DOHH2 (cell line): ENCODE measurements around the gene CRYBG3.

ENCODE experiments used
- H3F3A ChIP-seq: fragments of 200-600 bp; sonication (generic), shearing (Covaris generic); 2 replicates; pipeline ENCODE4 v1.6.0; 2016; ENCODE audit warnings: antibody characterized with exemption, mild to moderate bottlenecking; ENCODE audit not compliant: control insufficient read depth, insufficient read depth
- H3K27ac ChIP-seq: fragments of 200-600 bp; sonication (generic); 2 replicates; pipeline ENCODE4 v1.5.1; 2014; ENCODE audit warnings: low read depth, mild to moderate bottlenecking, low read length, moderate library complexity
- H3K27me3 ChIP-seq: fragments of 200-600 bp; sonication (generic); 2 replicates; pipeline ENCODE4 v1.6.1; 2014; ENCODE audit warnings: mild to moderate bottlenecking, low read length, mixed read lengths; ENCODE audit not compliant: control insufficient read depth
- H3K36me3 ChIP-seq: fragments of 200-600 bp; sonication (generic); 2 replicates; pipeline ENCODE4 v1.6.1; 2014; ENCODE audit warnings: mild to moderate bottlenecking, low read length, moderate library complexity, mixed read lengths; ENCODE audit not compliant: control insufficient read depth
- H3K4me1 ChIP-seq: fragments of 200-600 bp; sonication (generic); 2 replicates; pipeline ENCODE4 v1.6.1; 2014; ENCODE audit warnings: mild to moderate bottlenecking, low read length, mixed read lengths; ENCODE audit not compliant: control insufficient read depth
- H3K4me2 ChIP-seq: fragments of 200-600 bp; sonication (generic); 2 replicates; pipeline ENCODE4 v1.6.0; 2014; ENCODE audit warnings: mild to moderate bottlenecking, low read length, moderate library complexity
- H3K4me3 ChIP-seq: fragments of 200-600 bp; sonication (generic); 2 replicates; pipeline ENCODE4 v1.5.1; 2014; ENCODE audit warnings: mild to moderate bottlenecking, low read length, mixed read lengths
- H3K79me2 ChIP-seq: fragments of 200-600 bp; sonication (generic); 2 replicates; pipeline ENCODE4 v1.6.1; 2014; ENCODE audit warnings: mild to moderate bottlenecking, low read length, mixed read lengths; ENCODE audit not compliant: control insufficient read depth
- H3K9me2 ChIP-seq: fragments of 200-600 bp; sonication (generic); replicated peaks from 2 replicates; pipeline ENCODE4 v1.6.1; 2014; ENCODE audit warnings: mild to moderate bottlenecking, low read length, mixed read lengths; ENCODE audit not compliant: control insufficient read depth
- H3K9me3 ChIP-seq: fragments of 200-600 bp; sonication (generic); 2 replicates; pipeline ENCODE4 v1.6.1; 2014; ENCODE audit warnings: antibody characterized with exemption, low read length, mixed read lengths; ENCODE audit not compliant: control insufficient read depth, insufficient read depth
- H4K20me1 ChIP-seq: fragments of 200-600 bp; sonication (generic); 2 replicates; pipeline ENCODE4 v1.6.0; 2014; ENCODE audit warnings: low read depth, mild to moderate bottlenecking, antibody characterized with exemption, low read length, moderate library complexity; ENCODE audit not compliant: control insufficient read depth, insufficient read depth
- EZH2phosphoT487 ChIP-seq: fragments of 200-600 bp; sonication (generic); IDR thresholded peaks from 2 replicates; pipeline ENCODE4 v1.6.1; 2017; ENCODE audit warnings: borderline replicate concordance, mild to moderate bottlenecking, antibody characterized with exemption, low read length, moderate library complexity, mixed read lengths
- TF ChIP-seq, protein P1 (sequence below): fragments of 200-600 bp; sonication (generic); IDR thresholded peaks from one replicate; pipeline ENCODE4 v1.5.1; 2014; ENCODE audit warnings: antibody characterized with exemption, mild to moderate bottlenecking, low read depth, low read length; ENCODE audit not compliant: poor library complexity, severe bottlenecking

CRYBG3 gene

DNA sequence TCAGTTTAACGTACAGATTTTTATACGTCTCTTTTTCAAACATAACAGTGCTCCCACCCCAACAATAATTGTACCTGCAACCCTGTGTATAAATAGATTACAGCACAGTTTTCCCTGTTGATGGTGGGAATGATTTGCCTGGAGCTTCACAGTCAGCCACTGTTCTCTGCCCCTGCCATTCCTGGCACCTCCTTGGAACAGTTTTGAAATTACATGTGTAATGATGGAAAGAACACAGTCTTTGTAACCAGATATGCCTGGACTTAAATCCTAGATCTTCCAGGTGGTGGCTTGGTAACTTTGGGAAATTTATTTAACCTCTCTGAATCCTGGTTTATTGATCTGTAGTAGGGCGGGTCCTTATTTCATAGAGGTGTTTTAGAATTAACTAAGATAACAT, 27.0 kb downstream of the CRYBG3 start:
- Histone ChIP-seq H3K4me1 (no peaks in the 10 kb centered on the region), H3K4me3 (no peak overlapping the region), H4K20me1 (no peaks in the 10 kb centered on the region), H3K27ac (no peak overlapping the region), H3K79me2 (no peaks in the 10 kb centered on the region), H3K27me3 (no peaks in the 10 kb centered on the region), H3K4me2 (no peak overlapping the region), H3K9me3 (no peaks in the 10 kb centered on the region), H3K9me2 (no peaks in the 10 kb centered on the region), H3K36me3 (no peaks in the 10 kb centered on the region), H3F3A (no peaks in the 10 kb centered on the region)
- TF ChIP-seq EZH2phosphoT487 = no peak
- TF ChIP-seq, protein P1, sequence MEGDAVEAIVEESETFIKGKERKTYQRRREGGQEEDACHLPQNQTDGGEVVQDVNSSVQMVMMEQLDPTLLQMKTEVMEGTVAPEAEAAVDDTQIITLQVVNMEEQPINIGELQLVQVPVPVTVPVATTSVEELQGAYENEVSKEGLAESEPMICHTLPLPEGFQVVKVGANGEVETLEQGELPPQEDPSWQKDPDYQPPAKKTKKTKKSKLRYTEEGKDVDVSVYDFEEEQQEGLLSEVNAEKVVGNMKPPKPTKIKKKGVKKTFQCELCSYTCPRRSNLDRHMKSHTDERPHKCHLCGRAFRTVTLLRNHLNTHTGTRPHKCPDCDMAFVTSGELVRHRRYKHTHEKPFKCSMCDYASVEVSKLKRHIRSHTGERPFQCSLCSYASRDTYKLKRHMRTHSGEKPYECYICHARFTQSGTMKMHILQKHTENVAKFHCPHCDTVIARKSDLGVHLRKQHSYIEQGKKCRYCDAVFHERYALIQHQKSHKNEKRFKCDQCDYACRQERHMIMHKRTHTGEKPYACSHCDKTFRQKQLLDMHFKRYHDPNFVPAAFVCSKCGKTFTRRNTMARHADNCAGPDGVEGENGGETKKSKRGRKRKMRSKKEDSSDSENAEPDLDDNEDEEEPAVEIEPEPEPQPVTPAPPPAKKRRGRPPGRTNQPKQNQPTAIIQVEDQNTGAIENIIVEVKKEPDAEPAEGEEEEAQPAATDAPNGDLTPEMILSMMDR = no peak

DNA sequence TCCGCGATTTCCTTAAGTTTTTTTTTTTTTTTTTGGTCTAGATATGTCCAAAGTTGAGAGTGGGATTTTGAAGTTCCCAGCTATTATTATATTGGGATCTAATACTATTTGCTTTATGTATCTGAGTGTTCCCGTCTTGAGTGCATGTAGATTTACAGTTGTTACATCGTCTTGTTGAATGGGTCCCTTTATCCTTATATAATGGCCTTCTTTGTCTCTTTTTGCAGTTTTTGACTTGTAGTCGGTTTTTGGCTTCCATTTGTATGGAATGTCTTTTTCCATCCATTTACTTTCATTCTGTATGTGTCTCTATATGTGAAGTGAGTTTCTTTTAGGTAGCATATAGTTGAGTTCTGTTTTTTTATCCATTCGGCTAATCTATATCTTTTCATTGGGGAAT, 35.6 kb downstream of the CRYBG3 start:
- Histone ChIP-seq H3K36me3 (no peaks in the 10 kb centered on the region), H3K27ac (no peak overlapping the region), H3K4me3 (no peak overlapping the region), H3F3A (no peaks in the 10 kb centered on the region), H3K27me3 (no peaks in the 10 kb centered on the region), H4K20me1 (no peaks in the 10 kb centered on the region), H3K9me2 (no peaks in the 10 kb centered on the region), H3K4me1 (no peaks in the 10 kb centered on the region), H3K79me2 (no peaks in the 10 kb centered on the region), H3K4me2 (no peak overlapping the region), H3K9me3 (no peaks in the 10 kb centered on the region)
- TF ChIP-seq EZH2phosphoT487 = no peak
- TF ChIP-seq, protein P1 = no peak

DNA sequence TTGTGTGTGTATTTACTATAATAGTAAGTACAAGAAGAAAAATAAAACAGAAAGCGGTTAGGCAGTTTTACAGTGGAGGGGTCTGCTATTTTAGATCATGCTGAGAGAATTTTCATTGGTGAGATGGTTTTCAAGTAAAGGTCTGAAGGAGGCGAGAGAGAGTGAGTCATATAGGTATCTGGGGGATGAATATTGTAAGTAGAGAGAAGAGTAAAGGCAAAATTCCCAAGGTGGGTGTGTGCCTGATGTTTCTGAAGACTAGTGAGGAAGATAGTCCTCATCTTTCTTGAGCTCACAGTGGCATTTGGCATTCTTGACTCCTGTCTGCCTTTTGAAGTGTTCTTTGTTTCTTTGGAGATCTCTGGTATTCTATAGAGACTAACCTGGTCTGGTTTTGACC, 38.6 kb downstream of the CRYBG3 start:
- Histone ChIP-seq H3K4me3 (no peak overlapping the region), H3K9me3 (no peaks in the 10 kb centered on the region), H3K27me3 (no peaks in the 10 kb centered on the region), H4K20me1 (no peaks in the 10 kb centered on the region), H3F3A (no peaks in the 10 kb centered on the region), H3K4me1 (no peaks in the 10 kb centered on the region), H3K9me2 (no peaks in the 10 kb centered on the region), H3K36me3 (no peaks in the 10 kb centered on the region), H3K4me2 (no peak overlapping the region), H3K79me2 (no peaks in the 10 kb centered on the region), H3K27ac (no peak overlapping the region)
- no peak for TF ChIP-seq EZH2phosphoT487

DNA sequence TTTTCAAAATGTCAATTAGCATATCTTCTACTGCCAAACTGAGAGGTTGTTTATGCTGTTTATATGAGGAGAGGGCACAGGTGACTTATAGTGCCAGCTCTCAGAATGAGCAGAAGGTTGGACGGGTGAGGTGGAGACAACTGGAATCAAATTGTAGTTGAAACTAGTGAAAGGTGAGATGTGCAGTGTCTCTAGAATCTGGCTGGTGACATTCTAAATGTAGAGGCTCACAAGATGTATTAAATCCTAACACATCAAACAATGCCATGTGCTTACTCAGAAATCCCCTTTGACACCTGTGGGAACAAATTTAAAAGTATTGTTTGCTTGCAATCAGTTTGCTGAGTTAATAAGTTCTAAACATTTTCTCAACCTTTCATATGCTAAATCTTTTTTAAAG, 40.8 kb downstream of the CRYBG3 start:
- no peak overlapping the region for H3K4me2 ChIP-seq

More for the DNA sequence above, 40.8 kb downstream of the CRYBG3 start:
- Histone ChIP-seq H3K9me3 (no peaks in the 10 kb centered on the region), H3K36me3 (no peaks in the 10 kb centered on the region), H3K27ac (no peak overlapping the region), H3K9me2 (no peaks in the 10 kb centered on the region), H3F3A (no peaks in the 10 kb centered on the region), H3K4me3 (no peak overlapping the region), H3K4me1 (no peaks in the 10 kb centered on the region), H3K79me2 (no peaks in the 10 kb centered on the region), H4K20me1 (no peaks in the 10 kb centered on the region), H3K27me3 (no peaks in the 10 kb centered on the region)
- TF ChIP-seq, protein P1 = no peak
- TF ChIP-seq EZH2phosphoT487 = no peak
